Measurements from ENCODE around the gene NPEPL1.
"Not testable (repeated sequence)": the region's sequence is repeated elsewhere in the genome, so short reads cannot be mapped to it uniquely, and the experiment has no call there.

Gene NPEPL1

GRCh38 chr20:58740356-58741308 lies 48.0 kb downstream of the NPEPL1 start:
- no peak for DNase-seq (ENCODE audit: low read depth in 2 of 2, low spot score in 1 of 2)

- DNase-seq (ENCODE audit: low read depth in 2 of 2, low spot score in 1 of 2): no peak
Measured at GRCh38 chr20:58741384-58741783, 48.8 kb downstream of the NPEPL1 start.

- no peak for DNase-seq (ENCODE audit: low read depth in 2 of 2, low spot score in 1 of 2)
Measured at GRCh38 chr20:58742668-58743566, 50.3 kb downstream of the NPEPL1 start.

- no peak for DNase-seq (ENCODE audit: low read depth in 2 of 2, low spot score in 1 of 2)
Measured at GRCh38 chr20:58743929-58744534, 51.4 kb downstream of the NPEPL1 start.

- no peak for DNase-seq (ENCODE audit: low read depth in 2 of 2, low spot score in 1 of 2)
Measured at GRCh38 chr20:58744836-58745235, 52.2 kb downstream of the NPEPL1 start.

GRCh38 chr20:58745391-58745790 lies 52.8 kb downstream of the NPEPL1 start:
- no peak for DNase-seq (ENCODE audit: low read depth in 2 of 2, low spot score in 1 of 2)

GRCh38 chr20:58746620-58747019 lies 54.0 kb downstream of the NPEPL1 start:
- DNase-seq (ENCODE audit: low read depth in 2 of 2, low spot score in 1 of 2): no peak

- DNase-seq (ENCODE audit: low read depth in 2 of 2, low spot score in 1 of 2): no peak
Measured at GRCh38 chr20:58747211-58747610, 54.6 kb downstream of the NPEPL1 start.

- DNase-seq (ENCODE audit: low read depth in 2 of 2, low spot score in 1 of 2): no peak
Measured at GRCh38 chr20:58748618-58749017, 56.0 kb downstream of the NPEPL1 start.

- DNase-seq (ENCODE audit: low read depth in 2 of 2, low spot score in 1 of 2): no peak
Measured at GRCh38 chr20:58749098-58749769, 56.6 kb downstream of the NPEPL1 start.

- no peak for DNase-seq (ENCODE audit: low read depth in 2 of 2, low spot score in 1 of 2)
Measured at GRCh38 chr20:58749979-58750378, 57.4 kb downstream of the NPEPL1 start.

GRCh38 chr20:58750706-58751105 lies 58.1 kb downstream of the NPEPL1 start:
- not testable (repeated sequence) for DNase-seq (ENCODE audit: low read depth in 2 of 2, low spot score in 1 of 2)

GRCh38 chr20:58751979-58752378 lies 59.4 kb downstream of the NPEPL1 start:
- DNase-seq (ENCODE audit: low read depth in 2 of 2, low spot score in 1 of 2): no peak

GRCh38 chr20:58752565-58752964 lies 60.0 kb downstream of the NPEPL1 start:
- no peak for DNase-seq (ENCODE audit: low read depth in 2 of 2, low spot score in 1 of 2)

GRCh38 chr20:58753267-58753921 lies 60.8 kb downstream of the NPEPL1 start:
- DNase-seq (ENCODE audit: low read depth in 2 of 2, low spot score in 1 of 2): no peak

GRCh38 chr20:58753922-58754551 lies 61.4 kb downstream of the NPEPL1 start:
- no peak for DNase-seq (ENCODE audit: low read depth in 2 of 2, low spot score in 1 of 2)

GRCh38 chr20:58754584-58754983 lies 62.0 kb downstream of the NPEPL1 start:
- DNase-seq (ENCODE audit: low read depth in 2 of 2, low spot score in 1 of 2): no peak

GRCh38 chr20:58755062-58755697 lies 62.6 kb downstream of the NPEPL1 start:
- DNase-seq (ENCODE audit: low read depth in 2 of 2, low spot score in 1 of 2): no peak

GRCh38 chr20:58755766-58756449 lies 63.3 kb downstream of the NPEPL1 start:
- no peak for DNase-seq (ENCODE audit: low read depth in 2 of 2, low spot score in 1 of 2)
